SU-DHL-6 (cell line): ENCODE measurements around the gene PLEKHA7.

Experiments used
- CTCF ChIP-seq: fragments of 200-600 bp; sonication (generic); IDR thresholded peaks from one replicate; pipeline ENCODE4 v1.5.1; 2017; ENCODE audit warnings: antibody characterized with exemption, mild to moderate bottlenecking, low read length, moderate library complexity; ENCODE audit not compliant: insufficient read depth, poor library complexity, severe bottlenecking
- EZH2phosphoT487 ChIP-seq: fragments of 200-600 bp; sonication (generic), shearing (Covaris generic); conservative IDR thresholded peaks from 2 replicates; pipeline ENCODE4 v1.6.1; 2018; ENCODE audit warnings: mild to moderate bottlenecking, antibody characterized with exemption, low read length, moderate library complexity, mixed read lengths

GRCh38 chr11:16989554-16989953 lies 24.7 kb downstream of the PLEKHA7 start:
- TF ChIP-seq CTCF, result no peak
- no peak for TF ChIP-seq EZH2phosphoT487
